Kidney epithelial cell (primary cell): ENCODE results near the gene ERG. TPM values are rescaled to one million over a fixed set of nuclear protein-coding genes. Genes with fewer than 3 reads are reported as not detected.

Experiments
- DNase-seq: peaks from one replicate; pipeline ENCODE4 v3.0.0-alpha.2; 2010; ENCODE audit warnings: low read depth
- H3K27me3 ChIP-seq: 2 replicates; pipeline ENCODE4 v1.6.0; 2011; ENCODE audit warnings: low read length; ENCODE audit not compliant: control insufficient read depth, insufficient read depth
- H3K36me3 ChIP-seq: 2 replicates; pipeline ENCODE4 v1.5.1; 2011; ENCODE audit warnings: low read length; ENCODE audit not compliant: control insufficient read depth, insufficient read depth
- H3K4me3 ChIP-seq: 2 replicates; pipeline ENCODE4 v1.5.1; 2011; ENCODE audit warnings: low read depth, mild to moderate bottlenecking, control low read depth, low read length
- CTCF ChIP-seq: IDR thresholded peaks from 2 replicates; pipeline ENCODE4 v1.5.1; 2011; ENCODE audit warnings: mild to moderate bottlenecking, moderate library complexity, low read length, control low read depth, inconsistent platforms; ENCODE audit not compliant: insufficient read depth, poor library complexity, severe bottlenecking
- total RNA-seq: library from RNA; depleted of rRNA; stranded (reverse); fragments of >200 nt; gene quantifications from 2 replicates; pipeline ENCODE4 v1.2.3, GENCODE V29; 2015

Gene ERG
- total RNA-seq, 1 donor from 2014 or later = 0.29 TPM

GRCh38 chr21:38459490-38459889, 38.8 kb downstream of the ERG start:
- no peak for TF ChIP-seq CTCF
- Histone ChIP-seq H3K27me3 (no peaks in the 10 kb centered on the region), H3K4me3 (no peak overlapping the region), H3K36me3 (no peaks in the 10 kb centered on the region)
- DNase-seq = no peak

- no peaks in the 10 kb centered on the region for H3K36me3 ChIP-seq
- no peak for DNase-seq
- H3K27me3 ChIP-seq = no peaks in the 10 kb centered on the region
- H3K4me3 ChIP-seq = no peak overlapping the region
- TF ChIP-seq CTCF = no peak
These were observed 42.9 kb downstream of the ERG start for GRCh38 chr21:38455403-38455802.

GRCh38 chr21:38454702-38455101, 43.6 kb downstream of the ERG start:
- TF ChIP-seq CTCF = no peak
- no peak for DNase-seq
- H3K27me3 ChIP-seq = no peaks in the 10 kb centered on the region
- no peaks in the 10 kb centered on the region for H3K36me3 ChIP-seq
- H3K4me3 ChIP-seq = no peak overlapping the region

- Histone ChIP-seq H3K36me3 (no peaks in the 10 kb centered on the region), H3K27me3 (no peaks in the 10 kb centered on the region), H3K4me3 (no peak overlapping the region)
- DNase-seq = no peak
- TF ChIP-seq CTCF = no peak
These were observed 44.1 kb downstream of the ERG start for GRCh38 chr21:38454161-38454560.

GRCh38 chr21:38448671-38449385, 49.4 kb downstream of the ERG start:
- Histone ChIP-seq H3K36me3 (no peaks in the 10 kb centered on the region), H3K4me3 (no peak overlapping the region), H3K27me3 (no peaks in the 10 kb centered on the region)
- TF ChIP-seq CTCF = no peak
- no peak for DNase-seq

- no peaks in the 10 kb centered on the region for H3K27me3 ChIP-seq
- no peak for TF ChIP-seq CTCF
- DNase-seq = no peak
- no peak overlapping the region for H3K4me3 ChIP-seq
- no peaks in the 10 kb centered on the region for H3K36me3 ChIP-seq
These were observed 50.7 kb downstream of the ERG start for GRCh38 chr21:38447611-38448010.
